Epidermal melanocyte (primary cell): ENCODE results near the gene SCG3.

ENCODE experiments used
- DNase-seq: peaks from one replicate; pipeline ENCODE4 v3.0.0; 2011; ENCODE audit warnings: low spot score; ENCODE audit not compliant: insufficient read length

SCG3 gene

DNA sequence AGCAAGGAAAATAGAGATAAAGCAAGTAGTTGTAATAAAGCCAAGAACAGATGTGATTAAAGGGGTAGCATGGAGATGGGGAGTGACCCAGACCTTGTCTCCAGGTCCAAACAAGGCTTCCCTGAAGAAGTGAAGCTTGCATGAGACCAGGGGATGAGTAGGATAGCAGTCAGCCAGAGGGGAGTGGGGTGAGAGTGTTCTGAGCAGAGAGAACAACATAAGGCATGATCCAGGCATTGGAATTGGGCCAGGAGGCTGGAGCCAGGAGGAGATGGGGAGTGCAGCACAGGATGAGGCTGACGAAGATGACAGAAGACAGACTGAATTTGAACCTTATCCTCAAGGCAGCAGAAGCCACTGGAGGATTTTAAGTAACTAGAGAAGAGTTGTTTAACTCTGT, 77.3 kb downstream of the SCG3 start:
- no peak for DNase-seq

DNA sequence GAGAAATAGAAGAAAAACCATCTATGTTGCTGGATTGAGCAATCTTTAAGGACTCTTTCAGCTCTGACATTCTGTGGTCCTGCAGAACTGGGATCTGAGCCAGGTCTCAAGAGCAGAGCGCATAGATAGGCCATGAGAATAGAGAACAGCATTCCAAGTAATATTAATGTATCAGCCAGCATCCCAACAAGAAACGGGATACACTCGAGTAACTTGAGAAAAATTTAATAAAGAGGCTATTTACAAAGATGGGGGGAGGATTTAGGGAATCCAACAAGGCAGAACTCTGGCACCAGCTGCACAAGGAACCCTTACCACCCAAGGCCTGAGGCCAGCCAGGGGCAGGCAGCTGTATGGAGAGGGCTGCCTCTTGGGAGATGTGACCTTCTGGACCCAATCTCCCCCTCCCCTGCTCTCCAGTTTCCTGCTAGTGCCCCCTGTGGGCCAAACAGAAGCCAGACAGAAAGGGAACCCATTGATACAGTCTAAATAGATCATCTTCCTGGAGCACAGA, 78.3 kb downstream of the SCG3 start:
- DNase-seq: peak; percentile 63

DNA sequence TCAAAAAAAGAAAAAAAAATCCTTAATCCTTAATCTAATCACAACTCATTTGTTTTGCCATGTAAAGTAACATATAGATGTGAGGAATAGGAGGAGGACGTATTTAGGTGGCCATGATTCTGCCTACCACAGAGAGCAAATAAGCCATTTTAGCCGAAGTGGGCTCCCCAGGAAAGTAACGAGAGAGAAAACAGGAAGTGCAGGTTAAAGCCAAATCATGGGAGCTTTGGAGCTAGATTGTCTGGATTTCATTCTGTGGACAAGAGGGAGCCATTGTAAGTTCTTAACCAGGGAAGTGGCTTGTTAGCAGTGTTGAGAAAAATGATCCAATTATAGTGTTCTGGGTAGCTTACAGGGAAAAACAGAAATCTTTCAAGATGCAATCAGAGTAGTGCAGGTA, 79.5 kb downstream of the SCG3 start:
- DNase-seq: no peak

DNA sequence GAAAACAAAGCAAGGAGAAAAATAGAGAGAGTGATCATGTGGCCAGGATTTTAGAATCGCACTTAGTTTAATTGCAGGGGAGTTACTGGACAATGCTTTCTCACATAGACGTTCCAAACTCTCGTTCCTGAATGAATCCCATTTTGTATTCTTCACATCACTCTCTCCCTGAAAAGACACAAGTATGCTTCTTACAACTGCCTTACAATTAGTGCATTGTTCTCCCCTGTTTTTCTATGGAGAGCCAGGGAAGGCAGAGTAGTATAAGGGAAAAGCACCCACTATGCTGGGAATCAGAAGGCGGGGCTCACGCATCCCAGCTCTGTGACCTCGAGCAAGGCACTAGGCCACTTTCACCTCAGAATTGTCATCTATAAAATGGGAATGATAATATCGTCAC, 84.4 kb downstream of the SCG3 start:
- DNase-seq: peak; percentile 64

DNA sequence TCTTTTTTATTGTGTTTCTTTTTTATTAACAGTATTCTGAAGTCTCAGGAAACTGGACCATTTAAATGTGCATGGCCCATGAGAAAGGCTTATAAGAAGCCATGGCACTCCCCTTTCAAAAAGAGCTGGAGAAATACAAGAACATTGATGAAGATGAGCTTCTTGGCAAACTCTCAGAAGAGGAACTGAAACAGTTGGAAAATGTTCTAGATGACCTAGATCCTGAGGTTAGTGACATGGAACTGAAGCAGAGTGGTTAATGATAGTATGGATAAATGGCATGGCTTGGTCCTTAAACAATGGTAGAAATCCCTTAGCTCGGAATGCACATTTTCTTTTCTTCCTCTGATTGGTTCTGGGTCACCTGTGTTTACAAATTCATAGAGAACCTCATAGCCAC, 85.0 kb downstream of the SCG3 start:
- DNase-seq: no peak

DNA sequence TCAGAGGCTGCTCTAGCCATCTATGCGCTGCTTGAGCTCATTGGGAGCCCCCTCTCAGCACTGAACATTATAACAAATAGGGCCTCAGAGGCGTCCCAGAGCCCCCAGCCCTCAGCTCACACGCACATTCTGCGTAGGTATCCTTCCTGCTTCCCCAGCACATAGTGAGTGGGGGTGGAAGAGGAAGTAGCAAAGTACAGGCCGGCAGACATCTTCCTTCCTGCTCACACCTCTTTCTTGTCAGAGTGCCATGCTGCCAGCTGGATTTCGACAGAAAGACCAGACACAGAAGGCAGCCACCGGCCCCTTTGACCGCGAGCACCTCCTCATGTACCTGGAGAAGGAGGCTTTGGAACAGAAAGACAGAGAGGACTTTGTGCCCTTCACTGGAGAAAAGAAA, 86.7 kb downstream of the SCG3 start:
- no peak for DNase-seq
